Measurements from ENCODE around the gene PARVB. TPM values are rescaled to one million over a fixed set of nuclear protein-coding genes. Genes with fewer than 3 reads are reported as not detected.

Gene PARVB
- total and polyA plus RNA-seq, 9 donors, result 12.3 to 62.9 (median 39.1) TPM

GRCh38 chr22:44126807-44127206 is 102.7 kb downstream of the PARVB start:
- no peak for DNase-seq
- H3K9me3 ChIP-seq, result no peaks in the 10 kb centered on the region
- no peaks in the 10 kb centered on the region for H3K36me3 ChIP-seq
- H3K4me1 ChIP-seq (ENCODE audit: insufficient read depth), result no peaks in the 10 kb centered on the region
- H3K27me3 ChIP-seq, result no peaks in the 10 kb centered on the region
- no peak overlapping the region for H3K27ac ChIP-seq
- intact Hi-C loops (cut with DNase I), result no loop called here
- TF ChIP-seq POLR2A (IDR thresholded peaks at IDR 0.05) (no peak), EP300 (IDR thresholded peaks at IDR 0.05) (no peak)
- TF ChIP-seq, protein P1, sequence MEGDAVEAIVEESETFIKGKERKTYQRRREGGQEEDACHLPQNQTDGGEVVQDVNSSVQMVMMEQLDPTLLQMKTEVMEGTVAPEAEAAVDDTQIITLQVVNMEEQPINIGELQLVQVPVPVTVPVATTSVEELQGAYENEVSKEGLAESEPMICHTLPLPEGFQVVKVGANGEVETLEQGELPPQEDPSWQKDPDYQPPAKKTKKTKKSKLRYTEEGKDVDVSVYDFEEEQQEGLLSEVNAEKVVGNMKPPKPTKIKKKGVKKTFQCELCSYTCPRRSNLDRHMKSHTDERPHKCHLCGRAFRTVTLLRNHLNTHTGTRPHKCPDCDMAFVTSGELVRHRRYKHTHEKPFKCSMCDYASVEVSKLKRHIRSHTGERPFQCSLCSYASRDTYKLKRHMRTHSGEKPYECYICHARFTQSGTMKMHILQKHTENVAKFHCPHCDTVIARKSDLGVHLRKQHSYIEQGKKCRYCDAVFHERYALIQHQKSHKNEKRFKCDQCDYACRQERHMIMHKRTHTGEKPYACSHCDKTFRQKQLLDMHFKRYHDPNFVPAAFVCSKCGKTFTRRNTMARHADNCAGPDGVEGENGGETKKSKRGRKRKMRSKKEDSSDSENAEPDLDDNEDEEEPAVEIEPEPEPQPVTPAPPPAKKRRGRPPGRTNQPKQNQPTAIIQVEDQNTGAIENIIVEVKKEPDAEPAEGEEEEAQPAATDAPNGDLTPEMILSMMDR (IDR thresholded peaks at IDR 0.05), result no peak
- H3K4me3 ChIP-seq, result no peak overlapping the region
- 94 to 95% (median 95%) methylated on average over 2 of the region's 2 CpGs for WGBS, 3 donors

DNA sequence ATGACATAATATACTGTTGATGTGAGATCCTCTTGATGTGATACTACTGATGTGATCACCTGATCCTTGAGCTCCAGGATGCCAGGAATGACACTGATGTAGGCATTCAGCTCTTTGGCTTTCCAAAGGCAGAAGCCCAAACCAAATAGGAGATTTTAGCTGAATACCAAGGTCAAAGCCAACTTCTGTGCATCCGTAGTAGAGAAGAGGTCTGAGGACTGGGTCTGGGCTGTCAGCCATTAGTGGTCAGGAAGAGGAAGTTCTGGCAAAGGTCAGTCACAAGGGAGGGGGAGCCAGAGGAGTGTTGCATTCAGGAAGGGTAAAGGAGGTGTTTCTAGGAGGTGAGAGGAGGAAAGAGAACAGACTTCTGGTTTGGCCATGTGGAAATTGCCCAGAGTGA is 103.3 kb downstream of the PARVB start:
- 10 to 17% (median 13%) methylated on average over 1 of the region's 1 CpG for WGBS, 3 donors
- Histone ChIP-seq H3K27ac (no peak overlapping the region), H3K27me3 (no peaks in the 10 kb centered on the region), H3K36me3 (no peaks in the 10 kb centered on the region), H3K4me1 (ENCODE audit: insufficient read depth) (no peaks in the 10 kb centered on the region), H3K4me3 (no peak overlapping the region), H3K9me3 (no peaks in the 10 kb centered on the region)
- intact Hi-C loops (cut with DNase I), result no loop called here
- DNase-seq, result peak in 1 of 5 donors; percentile 33
- TF ChIP-seq, protein P1 (IDR thresholded peaks at IDR 0.05), result no peak
- TF ChIP-seq POLR2A (IDR thresholded peaks at IDR 0.05), result no peak
- no peak for TF ChIP-seq EP300 (IDR thresholded peaks at IDR 0.05)

DNA sequence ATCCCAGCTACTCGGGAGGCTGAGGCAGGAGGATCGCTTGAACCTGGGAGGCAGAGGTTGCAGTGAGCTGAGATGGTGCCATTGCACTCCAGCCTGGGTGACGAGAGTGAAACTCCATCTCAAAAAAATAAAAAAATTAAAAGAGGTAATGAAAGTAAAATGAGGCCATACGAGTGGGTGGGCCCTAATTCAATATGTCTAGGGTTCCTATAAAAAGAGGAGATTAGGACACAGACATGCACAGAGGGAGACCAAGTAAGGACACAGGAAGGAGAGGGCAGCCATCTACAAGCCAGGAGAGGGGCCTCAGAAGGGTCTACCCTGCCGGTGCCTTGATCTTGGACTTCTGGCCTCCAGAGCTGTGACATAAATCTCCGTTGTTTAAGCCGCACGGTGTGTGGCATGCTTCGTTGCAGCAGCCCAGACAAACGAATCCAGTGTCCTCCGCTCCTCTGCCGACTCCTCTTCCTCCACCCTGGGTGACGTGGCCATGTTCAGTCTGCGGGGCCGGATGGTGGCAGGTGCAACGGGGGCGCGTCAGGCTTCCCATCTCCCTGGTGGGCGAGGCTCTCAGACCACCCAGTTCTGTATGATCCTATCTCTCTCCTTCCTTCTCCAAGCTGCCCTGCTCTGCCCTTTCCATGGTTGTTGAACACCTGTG is 105.0 kb downstream of the PARVB start:
- no peaks in the 10 kb centered on the region for H3K36me3 ChIP-seq
- WGBS, 3 donors, result 86% methylated on average over 19 of the region's 19 CpGs
- TF ChIP-seq, protein P1 (IDR thresholded peaks at IDR 0.05), result no peak
- TF ChIP-seq EP300 (IDR thresholded peaks at IDR 0.05) (no peak), POLR2A (IDR thresholded peaks at IDR 0.05) (no peak)
- no peaks in the 10 kb centered on the region for H3K4me1 ChIP-seq (ENCODE audit: insufficient read depth)
- intact Hi-C loops (cut with DNase I), result no loop called here
- H3K27ac ChIP-seq, result no peak overlapping the region
- H3K4me3 ChIP-seq, result no peak overlapping the region
- DNase-seq, result peak in 1 of 5 donors; percentile 21
- no peaks in the 10 kb centered on the region for H3K9me3 ChIP-seq
- no peaks in the 10 kb centered on the region for H3K27me3 ChIP-seq

GRCh38 chr22:44129619-44129976 is 105.5 kb downstream of the PARVB start:
- H3K36me3 ChIP-seq, result no peaks in the 10 kb centered on the region
- intact Hi-C loops (cut with DNase I), result no loop called here
- no peak for TF ChIP-seq EP300 (IDR thresholded peaks at IDR 0.05)
- TF ChIP-seq POLR2A (IDR thresholded peaks at IDR 0.05), result no peak
- TF ChIP-seq, protein P1 (IDR thresholded peaks at IDR 0.05), result no peak
- H3K9me3 ChIP-seq, result no peaks in the 10 kb centered on the region
- H3K4me1 ChIP-seq (ENCODE audit: insufficient read depth), result no peaks in the 10 kb centered on the region
- WGBS, 3 donors, result 48 to 57% (median 53%) methylated on average over 8 of the region's 8 CpGs
- H3K27me3 ChIP-seq, result no peaks in the 10 kb centered on the region
- no peak for DNase-seq
- H3K4me3 ChIP-seq, result no peak overlapping the region
- H3K27ac ChIP-seq, result no peak overlapping the region
